Pons (tissue), 1 donor: ENCODE results near the gene FMNL2.

Experiments
- DNase-seq: peaks from one replicate; pipeline ENCODE4 v3.0.0-alpha.2; 2016; ENCODE audit warnings: low spot score

FMNL2 gene

GRCh38 chr2:152405206-152406118 lies 70.5 kb downstream of the FMNL2 start:
- no peak for DNase-seq

GRCh38 chr2:152406119-152406835 lies 71.3 kb downstream of the FMNL2 start:
- DNase-seq: no peak

- DNase-seq: no peak
Observed at GRCh38 chr2:152406836-152407161, 71.8 kb downstream of the FMNL2 start.

- peak; percentile 82 for DNase-seq
Observed at GRCh38 chr2:152407204-152407721, 72.3 kb downstream of the FMNL2 start.

- DNase-seq: no peak
Observed at GRCh38 chr2:152407806-152408205, 72.8 kb downstream of the FMNL2 start.

GRCh38 chr2:152408254-152408653 lies 73.3 kb downstream of the FMNL2 start:
- no peak for DNase-seq

- DNase-seq: no peak
Observed at GRCh38 chr2:152409386-152410164, 74.6 kb downstream of the FMNL2 start.

- peak; percentile 82 for DNase-seq
Observed at GRCh38 chr2:152410165-152410597, 75.2 kb downstream of the FMNL2 start.

GRCh38 chr2:152411154-152411553 lies 76.2 kb downstream of the FMNL2 start:
- DNase-seq: no peak

GRCh38 chr2:152413228-152414030 lies 78.5 kb downstream of the FMNL2 start:
- DNase-seq: peak; percentile 93

GRCh38 chr2:152415231-152415642 lies 80.3 kb downstream of the FMNL2 start:
- no peak for DNase-seq

GRCh38 chr2:152415796-152416195 lies 80.8 kb downstream of the FMNL2 start:
- no peak for DNase-seq

GRCh38 chr2:152418688-152419087 lies 83.7 kb downstream of the FMNL2 start:
- DNase-seq: peak; percentile 87

GRCh38 chr2:152419944-152420343 lies 85.0 kb downstream of the FMNL2 start:
- no peak for DNase-seq

GRCh38 chr2:152420363-152420762 lies 85.4 kb downstream of the FMNL2 start:
- no peak for DNase-seq

GRCh38 chr2:152420936-152421335 lies 86.0 kb downstream of the FMNL2 start:
- DNase-seq: no peak

- DNase-seq: peak; percentile 85
Observed at GRCh38 chr2:152421521-152422370, 86.8 kb downstream of the FMNL2 start.

- DNase-seq: no peak
Observed at GRCh38 chr2:152423684-152424083, 88.7 kb downstream of the FMNL2 start.

- peak; percentile 62 for DNase-seq
Observed at GRCh38 chr2:152425765-152426727, 91.1 kb downstream of the FMNL2 start.
